Fibroblast of the conjunctiva (primary cell): ENCODE results near the gene FAM25C.
"Not testable (repeated sequence)": the region's sequence is repeated elsewhere in the genome, so short reads cannot be mapped to it uniquely, and the experiment has no call there.

Experiments
- DNase-seq: peaks from one replicate; pipeline ENCODE4 v3.0.0-alpha.2; 2010; ENCODE audit warnings: low read depth

FAM25C gene

GRCh38 chr10:47957158-47957557 is 42.4 kb downstream of the FAM25C start:
- DNase-seq = not testable (repeated sequence)

- not testable (repeated sequence) for DNase-seq
Observed at GRCh38 chr10:47947424-47947823, 52.2 kb downstream of the FAM25C start.
